Activated T-helper 1 cell treated with Interleukin-2 at 50 U/mL for 16 hours (primary cell): ENCODE results near the gene RXFP4.

Experiments used
- DNase-seq: peaks from one replicate; pipeline ENCODE4 v3.0.0-alpha.2; 2020; ENCODE audit warnings: low read depth

RXFP4 gene

GRCh38 chr1:155931332-155932038 lies 10.0 kb upstream of the RXFP4 start:
- no peak for DNase-seq

- DNase-seq = no peak
Measured at GRCh38 chr1:155932081-155932480, 9.4 kb upstream of the RXFP4 start.

GRCh38 chr1:155932487-155932886 lies 9.0 kb upstream of the RXFP4 start:
- DNase-seq = no peak

GRCh38 chr1:155933591-155934096 lies 7.8 kb upstream of the RXFP4 start:
- DNase-seq = no peak

GRCh38 chr1:155934097-155934935 lies 7.1 kb upstream of the RXFP4 start, which contains the start of gene KHDC4:
TSS of gene KHDC4 (minus strand) at chr1:155934413. CDS start at chr1:155934373, 40 bp downstream.
- peak; percentile 91 for DNase-seq

- DNase-seq = no peak
Measured at GRCh38 chr1:155934936-155935590, 6.4 kb upstream of the RXFP4 start.

GRCh38 chr1:155938220-155938627 lies 3.2 kb upstream of the RXFP4 start:
- no peak for DNase-seq

- DNase-seq = no peak
Measured at GRCh38 chr1:155940482-155940992, 901 bp upstream of the RXFP4 start.

- no peak for DNase-seq
Measured at GRCh38 chr1:155941845-155942531, 550 bp downstream of the RXFP4 start.

GRCh38 chr1:155942578-155943141 lies 1.2 kb downstream of the RXFP4 start:
- no peak for DNase-seq

GRCh38 chr1:155944444-155944799 lies 3.0 kb downstream of the RXFP4 start:
- DNase-seq = no peak

- DNase-seq = no peak
Measured at GRCh38 chr1:155946633-155947219, 5.3 kb downstream of the RXFP4 start.

- no peak for DNase-seq
Measured at GRCh38 chr1:155947292-155947691, 5.9 kb downstream of the RXFP4 start.

GRCh38 chr1:155947741-155948140 lies 6.3 kb downstream of the RXFP4 start:
- no peak for DNase-seq

- DNase-seq = no peak
Measured at GRCh38 chr1:155950829-155951228, 9.4 kb downstream of the RXFP4 start.

GRCh38 chr1:155951753-155952504 lies 10.5 kb downstream of the RXFP4 start:
- no peak for DNase-seq

- DNase-seq = no peak
Measured at GRCh38 chr1:155952505-155952890, 11.1 kb downstream of the RXFP4 start.

GRCh38 chr1:155954645-155955044 lies 13.2 kb downstream of the RXFP4 start:
- DNase-seq = no peak

GRCh38 chr1:155957411-155957915 lies 16.0 kb downstream of the RXFP4 start:
- DNase-seq = no peak

- no peak for DNase-seq
Measured at GRCh38 chr1:155960081-155960745, 18.8 kb downstream of the RXFP4 start.
